Hepatocyte (in vitro differentiated cells): Measurements from ENCODE around the gene MEIKIN. TPM values are rescaled to one million over a fixed set of nuclear protein-coding genes. Genes with fewer than 3 reads are reported as not detected.

Experiments used
- DNase-seq: peaks from one replicate; pipeline ENCODE4 v3.0.0-alpha.2; 2016; ENCODE audit warnings: low spot score
- H2AFZ ChIP-seq: fragments of 200-600 bp; sonication (generic); 2 replicates; pipeline ENCODE4 v1.6.0; 2016; ENCODE audit warnings: antibody characterized with exemption, mild to moderate bottlenecking
- H3K27ac ChIP-seq: fragments of 200-600 bp; sonication (generic); 2 replicates; pipeline ENCODE4 v1.5.1; 2016; ENCODE audit warnings: mild to moderate bottlenecking
- H3K27me3 ChIP-seq: fragments of 200-600 bp; sonication (generic); 2 replicates; pipeline ENCODE4 v1.6.1; 2016
- H3K36me3 ChIP-seq: fragments of 200-600 bp; sonication (generic); replicated peaks from 2 replicates; pipeline ENCODE4 v1.5.1; 2016; ENCODE audit warnings: low read depth; ENCODE audit not compliant: insufficient read depth
- H3K4me1 ChIP-seq: fragments of 200-600 bp; sonication (generic); 2 replicates; pipeline ENCODE4 v1.5.1; 2016; ENCODE audit warnings: mild to moderate bottlenecking, moderate library complexity; ENCODE audit not compliant: insufficient read depth
- H3K4me2 ChIP-seq: fragments of 200-600 bp; sonication (generic); 2 replicates; pipeline ENCODE4 v1.6.0; 2016
- H3K4me3 ChIP-seq: fragments of 200-600 bp; sonication (generic); 2 replicates; pipeline ENCODE4 v1.5.1; 2016; ENCODE audit warnings: mild to moderate bottlenecking
- H3K79me2 ChIP-seq: fragments of 200-600 bp; sonication (generic); 2 replicates; pipeline ENCODE4 v1.6.0; 2017; ENCODE audit warnings: mild to moderate bottlenecking
- H3K9me2 ChIP-seq: fragments of 200-600 bp; sonication (generic); replicated peaks from 2 replicates; pipeline ENCODE4 v1.6.0; 2017; ENCODE audit warnings: mild to moderate bottlenecking; ENCODE audit not compliant: insufficient read depth
- H3K9me3 ChIP-seq: fragments of 200-600 bp; sonication (generic); 2 replicates; pipeline ENCODE4 v1.5.1; 2016; ENCODE audit warnings: low read depth, mild to moderate bottlenecking
- H4K20me1 ChIP-seq: fragments of 200-600 bp; sonication (generic); 2 replicates; pipeline ENCODE4 v1.6.0; 2016; ENCODE audit warnings: mild to moderate bottlenecking; ENCODE audit not compliant: insufficient read depth, poor library complexity, severe bottlenecking
- CTCF ChIP-seq: fragments of 200-600 bp; sonication (generic); IDR thresholded peaks from 2 replicates; pipeline ENCODE4 v1.5.1; 2016; ENCODE audit warnings: antibody characterized with exemption, mild to moderate bottlenecking; ENCODE audit not compliant: poor library complexity
- EZH2 ChIP-seq: fragments of 200-600 bp; sonication (generic); IDR thresholded peaks from 2 replicates; pipeline ENCODE4 v1.6.1; 2016; ENCODE audit warnings: antibody characterized with exemption, mild to moderate bottlenecking, borderline replicate concordance
- EZH2phosphoT487 ChIP-seq: fragments of 200-600 bp; sonication (generic); IDR thresholded peaks from one replicate; pipeline ENCODE4 v1.6.1; 2018; ENCODE audit warnings: antibody characterized with exemption, mild to moderate bottlenecking, low read depth, moderate library complexity; ENCODE audit not compliant: unreplicated experiment, severe bottlenecking
- WGBS: methylation state at CpG from one replicate; pipeline ENCODE4 v1.1.6; 2016; ENCODE audit warnings: low lambda C conversion rate; ENCODE audit errors: missing lambda C conversion rate; 5-methylcytosine and 5-hydroxymethylcytosine counted together
- polyA plus RNA-seq: library from polyadenylated mRNA; unstranded; fragments of >200 nt; fragmentation: Nextera tagmentation; extraction: Ambion mirVana; gene quantifications from 2 replicates; pipeline ENCODE4 v1.2.1, GENCODE V29; 2016
- total RNA-seq: library from RNA; depleted of rRNA; stranded (reverse); fragments of >200 nt; gene quantifications from 2 replicates; pipeline ENCODE4 v1.2.3, GENCODE V29; 2014

The MEIKIN gene
- total and polyA plus RNA-seq, 2 experiments from 2014 or later, result not detected

DNA sequence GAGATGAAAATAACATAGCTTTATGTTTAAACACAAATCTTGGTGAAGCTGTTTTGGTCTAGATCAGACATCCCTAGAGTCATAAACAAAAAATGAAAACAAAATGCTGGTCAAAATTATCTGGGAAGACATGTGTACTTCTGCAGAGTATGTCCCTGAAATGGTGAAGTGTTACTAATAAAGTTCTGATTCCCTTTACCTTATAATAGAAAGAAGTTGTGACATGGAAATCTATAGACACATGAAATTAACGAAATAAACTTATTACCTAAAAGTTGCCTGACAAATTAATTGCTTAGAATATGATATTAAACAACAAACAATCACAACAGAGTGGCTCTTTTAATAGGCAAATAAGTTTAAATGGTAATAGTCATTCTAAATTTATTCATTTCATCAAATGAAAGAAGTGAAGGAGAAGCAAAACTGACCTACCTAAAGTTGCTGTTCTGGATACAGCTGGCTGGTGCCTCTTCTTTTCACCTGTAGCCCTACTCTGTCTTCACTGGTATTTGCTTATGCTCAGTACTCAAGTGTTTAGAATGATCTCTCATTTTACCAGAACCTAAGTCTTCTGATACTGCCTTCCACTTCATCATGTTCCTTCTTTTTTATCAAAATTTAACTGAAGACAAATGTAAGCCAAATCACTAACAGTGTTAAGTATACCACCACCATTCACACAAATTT lies 187.5 kb downstream of the MEIKIN start:
- Histone ChIP-seq H3K36me3 (peaks cover 4% of the 10 kb centered on the region), H3K9me2 (no peaks in the 10 kb centered on the region), H2AFZ (no peak overlapping the region), H3K9me3 (no peaks in the 10 kb centered on the region), H4K20me1 (peaks cover 98% of the 10 kb centered on the region), H3K79me2 (peaks cover 100% of the 10 kb centered on the region), H3K27me3 (no peaks in the 10 kb centered on the region), H3K27ac (no peak overlapping the region), H3K4me1 (no peaks in the 10 kb centered on the region), H3K4me2 (peak overlapping the region; percentile 35), H3K4me3 (no peak overlapping the region)
- TF ChIP-seq EZH2phosphoT487 (no peak), EZH2 (no peak), CTCF (no peak)
- 100% methylated on average over 1 of the region's 1 CpG for WGBS
- no peak for DNase-seq

Other genes with a start within 250 kb of the MEIKIN start
- gene FNIP1, start 148.6 kb downstream of the MEIKIN start, total RNA-seq, result 62.8 and 73.4 TPM in 2 replicates
- 20.7 and 21.3 TPM in 2 replicates for gene FNIP1, start 148.6 kb downstream of the MEIKIN start, polyA plus RNA-seq
- gene ACSL6, start 66.0 kb upstream of the MEIKIN start, total RNA-seq, result 1.2 and 2.4 TPM in 2 replicates
- 0.75 and 1.7 TPM in 2 replicates for gene ACSL6, start 66.0 kb upstream of the MEIKIN start, polyA plus RNA-seq
- 0.37 TPM in 1 of 2 replicates, not detected in the other for gene IL3, start 115.0 kb upstream of the MEIKIN start, total RNA-seq
- gene IL3, start 115.0 kb upstream of the MEIKIN start, polyA plus RNA-seq, result not detected in 2 replicates
- 1.0 TPM in 1 of 2 replicates, not detected in the other for gene CSF2, start 128.1 kb upstream of the MEIKIN start, total RNA-seq
- not detected in 2 replicates for gene CSF2, start 128.1 kb upstream of the MEIKIN start, polyA plus RNA-seq